ENCODE results near the gene CECR2.

The CECR2 gene

GRCh38 chr22:17380359-17381087, 11.3 kb downstream of the CECR2 start:
- DNase-seq (ENCODE audit: extremely low spot score) = no peak
- POLR2A ChIA-PET = interaction anchor here (1.2 to 1.9 kb wide), 2 partner anchors 10 to 12 kb away, joined by 6 to 8 read pairs; no protein-coding TSS in a partner anchor
- no peak for TF ChIP-seq LEF1 (IDR thresholded peaks at IDR 0.05; ENCODE audit: borderline replicate concordance)
- no peak for TF ChIP-seq FOXK2 (IDR thresholded peaks at IDR 0.05)
- no peak for TF ChIP-seq SUZ12 (IDR thresholded peaks at IDR 0.05)
- no peak for TF ChIP-seq HDGF (IDR thresholded peaks at IDR 0.05; ENCODE audit: borderline replicate concordance)
- no peak for TF ChIP-seq NFRKB (IDR thresholded peaks at IDR 0.05)
- no peak for TF ChIP-seq ZNF384 (IDR thresholded peaks at IDR 0.05)
- no peak for TF ChIP-seq TARDBP (IDR thresholded peaks at IDR 0.05)
- TF ChIP-seq L3MBTL2 (conservative IDR thresholded peaks at IDR 0.05) = no peak
- no peak for TF ChIP-seq CTBP1 (IDR thresholded peaks at IDR 0.05; ENCODE audit: borderline replicate concordance)
- no peak for TF ChIP-seq FOXM1 (IDR thresholded peaks at IDR 0.05; ENCODE audit: borderline replicate concordance)
- no peak for TF ChIP-seq BHLHE40 (IDR thresholded peaks at IDR 0.05; ENCODE audit: borderline replicate concordance)
- TF ChIP-seq PKNOX1 (IDR thresholded peaks at IDR 0.05) = no peak
- TF ChIP-seq ARNT (IDR thresholded peaks at IDR 0.05) = no peak
- TF ChIP-seq ELF4 (IDR thresholded peaks at IDR 0.05) = no peak
- TF ChIP-seq FOXA1 (IDR thresholded peaks at IDR 0.05) = no peak
- no peak for TF ChIP-seq SP1 (IDR thresholded peaks at IDR 0.05)
- CTCF ChIA-PET = interaction anchor here (1.6 kb wide), 1 partner anchor 10 kb away, joined by 7 read pairs; no protein-coding TSS in a partner anchor

- no peak for DNase-seq (ENCODE audit: extremely low spot score)
- POLR2A ChIA-PET = interaction anchor here (1.9 kb wide), 1 partner anchor 13 kb away, joined by 8 read pairs; no protein-coding TSS in a partner anchor
- CTCF ChIA-PET = interaction anchor here (1.6 kb wide), 1 partner anchor 10 kb away, joined by 7 read pairs; no protein-coding TSS in a partner anchor
- TF ChIP-seq SP1 (IDR thresholded peaks at IDR 0.05) (no peak), ELF4 (IDR thresholded peaks at IDR 0.05) (no peak), TARDBP (IDR thresholded peaks at IDR 0.05) (no peak), ZNF384 (IDR thresholded peaks at IDR 0.05) (no peak)
These were observed 12.1 kb downstream of the CECR2 start for GRCh38 chr22:17381192-17381913.

- TF ChIP-seq SP1 (IDR thresholded peaks at IDR 0.05) = no peak
- TF ChIP-seq NFRKB (IDR thresholded peaks at IDR 0.05) = no peak
- TF ChIP-seq CTBP1 (IDR thresholded peaks at IDR 0.05; ENCODE audit: borderline replicate concordance) = no peak
- no peak for TF ChIP-seq FOXK2 (IDR thresholded peaks at IDR 0.05)
- TF ChIP-seq BHLHE40 (IDR thresholded peaks at IDR 0.05; ENCODE audit: borderline replicate concordance) = no peak
- TF ChIP-seq ARNT (IDR thresholded peaks at IDR 0.05) = no peak
- TF ChIP-seq L3MBTL2 (conservative IDR thresholded peaks at IDR 0.05) = no peak
- no peak for TF ChIP-seq PKNOX1 (IDR thresholded peaks at IDR 0.05)
- ChIA-PET CTCF (interaction anchor here (0.7 to 1.0 kb wide), 2 partner anchors 116 to 213 kb away, joined by 3 read pairs; no protein-coding TSS in a partner anchor), POLR2A (interaction anchor here (1.1 kb wide), 1 partner anchor 12 kb away, joined by 3 read pairs; no protein-coding TSS in a partner anchor)
These were observed 15.5 kb downstream of the CECR2 start for GRCh38 chr22:17384612-17385330.

GRCh38 chr22:17387356-17387755, 18.1 kb downstream of the CECR2 start:
- ChIA-PET CTCF (no interaction called here), POLR2A (no interaction called here)
- TF ChIP-seq FOXM1 (IDR thresholded peaks at IDR 0.05; ENCODE audit: borderline replicate concordance) = no peak
- no peak for TF ChIP-seq L3MBTL2 (conservative IDR thresholded peaks at IDR 0.05)
- 0 out of 2 replicates have a peak, but pooled peaks have one; percentile 4 for TF ChIP-seq PKNOX1 (IDR thresholded peaks at IDR 0.05)
- TF ChIP-seq HDGF (IDR thresholded peaks at IDR 0.05; ENCODE audit: borderline replicate concordance) = no peak
- no peak for TF ChIP-seq LEF1 (IDR thresholded peaks at IDR 0.05; ENCODE audit: borderline replicate concordance)
- TF ChIP-seq BHLHE40 (IDR thresholded peaks at IDR 0.05; ENCODE audit: borderline replicate concordance) = no peak
- no peak for TF ChIP-seq ELF4 (IDR thresholded peaks at IDR 0.05)
- TF ChIP-seq CTBP1 (IDR thresholded peaks at IDR 0.05; ENCODE audit: borderline replicate concordance) = no peak
- TF ChIP-seq TARDBP (IDR thresholded peaks at IDR 0.05) = no peak
- no peak for DNase-seq (ENCODE audit: extremely low spot score)

More at GRCh38 chr22:17384612-17385330, 15.5 kb downstream of the CECR2 start:
- no peak for DNase-seq (ENCODE audit: extremely low spot score)

- POLR2A ChIA-PET = no interaction called here
- no peak for DNase-seq (ENCODE audit: extremely low spot score)
- TF ChIP-seq BHLHE40 (IDR thresholded peaks at IDR 0.05; ENCODE audit: borderline replicate concordance) = no peak
- TF ChIP-seq LEF1 (IDR thresholded peaks at IDR 0.05; ENCODE audit: borderline replicate concordance) = no peak
- CTCF ChIA-PET = no interaction called here
These were observed 19.0 kb downstream of the CECR2 start for GRCh38 chr22:17388235-17388634.

GRCh38 chr22:17390087-17390486, 20.8 kb downstream of the CECR2 start:
- DNase-seq (ENCODE audit: extremely low spot score) = no peak
- ChIA-PET POLR2A (no interaction called here), CTCF (no interaction called here)
- no peak for TF ChIP-seq FOXK2 (IDR thresholded peaks at IDR 0.05)
- no peak for TF ChIP-seq L3MBTL2 (conservative IDR thresholded peaks at IDR 0.05)
- TF ChIP-seq ARNT (IDR thresholded peaks at IDR 0.05) = no peak
- no peak for TF ChIP-seq PKNOX1 (IDR thresholded peaks at IDR 0.05)
- TF ChIP-seq LEF1 (IDR thresholded peaks at IDR 0.05; ENCODE audit: borderline replicate concordance) = no peak
- TF ChIP-seq SP1 (IDR thresholded peaks at IDR 0.05) = no peak
- TF ChIP-seq BHLHE40 (IDR thresholded peaks at IDR 0.05; ENCODE audit: borderline replicate concordance) = no peak
- no peak for TF ChIP-seq FOXM1 (IDR thresholded peaks at IDR 0.05; ENCODE audit: borderline replicate concordance)
- no peak for TF ChIP-seq ELF4 (IDR thresholded peaks at IDR 0.05)
- no peak for TF ChIP-seq CTBP1 (IDR thresholded peaks at IDR 0.05; ENCODE audit: borderline replicate concordance)
- TF ChIP-seq FOXA1 (IDR thresholded peaks at IDR 0.05) = no peak
